Astrocyte (in vitro differentiated cells and primary cell): ENCODE data around the gene FCGR1A. TPM values are rescaled to one million over a fixed set of nuclear protein-coding genes. Genes with fewer than 3 reads are reported as not detected.
"Not testable (repeated sequence)": the region's sequence is repeated elsewhere in the genome, so short reads cannot be mapped to it uniquely, and the experiment has no call there.

ENCODE experiments used
- DNase-seq: peaks from one replicate; pipeline ENCODE4 v3.0.0-alpha.2; 2010; ENCODE audit warnings: low read depth
- FAIRE-seq: peaks from 2 replicates; lab custom pipeline; 2011; peaks lifted over from hg19 to GRCh38; lab: Jason Lieb, UNC
- H2AFZ ChIP-seq: 2 replicates; pipeline ENCODE4 v1.6.0; 2012; ENCODE audit warnings: low read depth, low read length, inconsistent platforms
- H3K27ac ChIP-seq: 2 replicates; pipeline ENCODE4 v1.5.1; 2011; ENCODE audit warnings: low read depth, low read length, inconsistent platforms
- H3K27me3 ChIP-seq: 2 replicates; pipeline ENCODE4 v1.6.0; 2011; ENCODE audit warnings: low read length, inconsistent platforms; ENCODE audit not compliant: insufficient read depth
- H3K36me3 ChIP-seq: 2 replicates; pipeline ENCODE4 v1.5.1; 2011; ENCODE audit warnings: low read length, inconsistent platforms; ENCODE audit not compliant: insufficient read depth
- H3K4me1 ChIP-seq: 2 replicates; pipeline ENCODE4 v1.5.1; 2011; ENCODE audit warnings: low read length, inconsistent platforms; ENCODE audit not compliant: insufficient read depth
- H3K4me2 ChIP-seq: 2 replicates; pipeline ENCODE4 v1.6.0; 2012; ENCODE audit warnings: low read length, inconsistent platforms
- H3K4me3 ChIP-seq: 2 replicates; pipeline ENCODE4 v1.5.1; 2011; ENCODE audit warnings: low read depth, mild to moderate bottlenecking, low read length, inconsistent platforms; ENCODE audit not compliant: insufficient read depth
- H3K79me2 ChIP-seq: 2 replicates; pipeline ENCODE4 v1.6.0; 2012; ENCODE audit warnings: mild to moderate bottlenecking, low read length, inconsistent platforms; ENCODE audit not compliant: insufficient read depth
- H3K9ac ChIP-seq: 2 replicates; pipeline ENCODE4 v1.6.0; 2012; ENCODE audit warnings: mild to moderate bottlenecking, low read length, inconsistent platforms
- H3K9me3 ChIP-seq: 2 replicates; pipeline ENCODE4 v1.5.1; 2012; ENCODE audit warnings: low read depth, mild to moderate bottlenecking, low read length, inconsistent platforms; ENCODE audit not compliant: insufficient read depth
- H4K20me1 ChIP-seq: 2 replicates; pipeline ENCODE4 v1.6.0; 2012; ENCODE audit warnings: low read length, inconsistent platforms; ENCODE audit not compliant: insufficient read depth
- H3K27ac Mint-ChIP-seq: one replicate; pipeline ENCODE4 v1.8.0; 2021; ENCODE audit warnings: mild to moderate bottlenecking, mixed read lengths; ENCODE audit not compliant: unreplicated experiment
- H3K27me3 Mint-ChIP-seq: one replicate; pipeline ENCODE4 v1.8.0; 2021; ENCODE audit warnings: low read depth, mixed read lengths; ENCODE audit not compliant: unreplicated experiment
- H3K36me3 Mint-ChIP-seq: one replicate; pipeline ENCODE4 v1.8.0; 2021; ENCODE audit warnings: low read depth, mixed read lengths; ENCODE audit not compliant: unreplicated experiment
- H3K4me1 Mint-ChIP-seq: one replicate; pipeline ENCODE4 v1.8.0; 2021; ENCODE audit warnings: low read depth, mixed read lengths; ENCODE audit not compliant: unreplicated experiment
- H3K4me3 Mint-ChIP-seq: one replicate; pipeline ENCODE4 v1.8.0; 2021; ENCODE audit warnings: mild to moderate bottlenecking, moderate library complexity, mixed read lengths; ENCODE audit not compliant: unreplicated experiment
- H3K9me3 Mint-ChIP-seq: one replicate; pipeline ENCODE4 v1.8.0; 2021; ENCODE audit warnings: mild to moderate bottlenecking, mixed read lengths; ENCODE audit not compliant: unreplicated experiment
- total RNA-seq: library from RNA; stranded (reverse); gene quantifications from 2 replicates; pipeline ENCODE4 v1.2.1, GENCODE V29; 2021

Gene FCGR1A
- total RNA-seq, 1 donor from 2014 or later, result not detected

DNA sequence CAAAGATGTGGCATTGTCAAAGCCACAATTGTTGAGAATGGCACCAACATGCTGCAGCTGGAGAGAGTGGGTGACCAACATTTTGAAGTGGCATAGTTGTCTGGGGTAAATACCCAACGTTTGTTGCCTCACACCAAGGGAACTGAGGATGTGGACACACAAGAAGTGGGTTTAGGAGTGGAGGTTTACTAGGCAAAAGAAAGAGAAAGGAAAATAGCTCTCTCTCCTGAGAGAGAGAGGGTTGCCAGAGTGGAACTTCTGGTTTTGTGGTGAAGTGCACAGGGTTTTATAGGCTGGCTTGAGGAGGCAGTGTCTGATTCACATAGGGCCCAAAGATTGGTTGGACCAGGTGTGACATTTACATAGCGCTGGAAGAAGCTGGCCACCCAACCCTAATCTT is 29.0 kb upstream of the FCGR1A start:
- not testable (repeated sequence) for H3K79me2 ChIP-seq, DNase-seq, H3K9ac ChIP-seq, H3K4me3 ChIP-seq, H3K9me3 Mint-ChIP-seq, H3K4me2 ChIP-seq, H3K27ac Mint-ChIP-seq, H2AFZ ChIP-seq, H3K4me1 Mint-ChIP-seq, H3K27me3 ChIP-seq, H4K20me1 ChIP-seq, H3K36me3 ChIP-seq, H3K9me3 ChIP-seq, H3K36me3 Mint-ChIP-seq, FAIRE-seq, H3K4me3 Mint-ChIP-seq, H3K4me1 ChIP-seq, H3K27ac ChIP-seq, H3K27me3 Mint-ChIP-seq

DNA sequence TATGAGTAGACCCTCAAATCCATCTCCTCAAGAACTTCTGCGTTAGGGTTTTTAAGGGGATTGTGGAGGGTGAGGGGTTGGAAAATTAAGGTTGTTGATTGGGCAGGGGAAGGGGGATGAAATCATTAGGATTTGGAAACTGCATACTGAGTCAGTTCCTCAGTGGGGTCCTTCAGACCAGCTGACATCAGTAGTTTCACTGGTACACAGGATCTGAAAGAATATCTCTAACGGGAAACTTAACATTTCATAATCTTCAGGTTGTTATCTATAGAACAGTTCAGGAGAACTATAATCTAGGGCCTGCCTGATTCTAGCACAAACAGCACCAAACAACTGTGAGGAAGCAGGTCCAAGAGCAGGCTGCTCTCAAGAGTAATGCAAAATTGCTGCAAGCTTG is 27.2 kb upstream of the FCGR1A start:
- H3K79me2 ChIP-seq, H3K27ac ChIP-seq, H3K9me3 Mint-ChIP-seq, H3K27me3 ChIP-seq, H4K20me1 ChIP-seq, H3K9me3 ChIP-seq, H3K27ac Mint-ChIP-seq, H3K4me3 ChIP-seq, H3K9ac ChIP-seq, FAIRE-seq, H2AFZ ChIP-seq, H3K36me3 Mint-ChIP-seq, H3K4me1 Mint-ChIP-seq, DNase-seq, H3K4me3 Mint-ChIP-seq, H3K36me3 ChIP-seq, H3K4me2 ChIP-seq, H3K27me3 Mint-ChIP-seq, H3K4me1 ChIP-seq: not testable (repeated sequence)

DNA sequence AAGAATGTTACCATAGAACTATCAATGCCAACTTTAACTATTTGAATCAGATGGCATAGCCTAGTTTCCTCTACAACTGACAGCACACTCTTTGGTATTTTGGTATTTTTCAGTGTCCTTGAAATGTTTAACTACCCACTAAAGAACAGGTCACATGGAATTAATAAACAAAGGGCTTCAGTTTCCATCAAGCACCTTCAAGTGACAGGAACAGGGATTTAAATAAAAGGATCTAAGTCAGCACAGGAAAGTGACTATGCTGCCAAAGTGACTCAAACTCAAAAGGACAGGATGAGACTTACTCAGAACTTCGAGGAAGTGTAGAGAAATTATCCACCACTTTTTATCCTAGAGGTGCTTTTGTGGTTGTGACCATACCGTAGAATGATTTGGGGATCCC is 20.2 kb upstream of the FCGR1A start:
- FAIRE-seq, H3K9ac ChIP-seq, H3K9me3 Mint-ChIP-seq: not testable (repeated sequence)

DNA sequence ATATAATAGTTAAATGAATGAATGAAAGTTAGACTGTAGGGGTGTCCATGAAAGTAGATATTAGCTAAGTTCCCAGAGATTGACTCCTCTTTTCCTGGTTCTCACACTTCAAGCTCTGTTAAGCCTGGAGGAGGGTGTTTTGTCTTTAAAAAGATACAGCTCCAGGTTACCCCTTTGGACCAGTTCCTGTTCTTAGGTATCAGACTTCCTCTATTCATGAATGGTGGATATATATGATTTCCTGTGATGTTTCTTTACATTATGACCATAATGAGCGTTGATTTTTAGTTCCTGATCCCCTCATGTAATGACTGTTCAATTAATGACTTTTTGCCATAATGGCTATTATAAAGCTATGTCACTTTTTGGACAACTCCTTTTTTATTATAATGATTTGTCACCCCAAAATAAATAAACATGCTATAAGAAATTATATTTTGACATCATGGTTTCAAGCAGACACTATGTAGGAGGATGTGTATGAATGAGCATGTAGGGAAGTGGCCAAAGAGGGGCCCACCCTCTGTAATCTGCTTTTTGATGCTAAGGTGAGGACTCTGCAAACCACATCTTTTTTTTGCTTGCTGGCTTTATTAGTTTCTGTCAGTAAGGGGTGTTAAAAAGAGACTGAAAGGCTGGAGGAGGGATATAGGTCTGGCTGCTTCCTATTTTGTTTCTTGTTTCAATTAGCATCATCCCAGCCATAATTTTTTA is 18.2 kb upstream of the FCGR1A start:
- H3K27me3 Mint-ChIP-seq, DNase-seq, H4K20me1 ChIP-seq, H3K27ac Mint-ChIP-seq, H3K27ac ChIP-seq, H3K36me3 ChIP-seq, FAIRE-seq, H3K4me3 ChIP-seq, H3K9me3 Mint-ChIP-seq, H3K9me3 ChIP-seq, H3K4me1 ChIP-seq, H2AFZ ChIP-seq, H3K4me1 Mint-ChIP-seq, H3K4me3 Mint-ChIP-seq, H3K79me2 ChIP-seq, H3K27me3 ChIP-seq, H3K36me3 Mint-ChIP-seq, H3K4me2 ChIP-seq, H3K9ac ChIP-seq: not testable (repeated sequence)

More for the DNA sequence above, 20.2 kb upstream of the FCGR1A start:
- not testable (repeated sequence) for H3K36me3 Mint-ChIP-seq, H3K27me3 Mint-ChIP-seq, H3K4me1 ChIP-seq, H3K27ac Mint-ChIP-seq, H3K36me3 ChIP-seq, H3K9me3 ChIP-seq, H2AFZ ChIP-seq, H3K4me3 ChIP-seq, H4K20me1 ChIP-seq, DNase-seq, H3K4me2 ChIP-seq, H3K79me2 ChIP-seq, H3K27me3 ChIP-seq, H3K27ac ChIP-seq, H3K4me3 Mint-ChIP-seq, H3K4me1 Mint-ChIP-seq

DNA sequence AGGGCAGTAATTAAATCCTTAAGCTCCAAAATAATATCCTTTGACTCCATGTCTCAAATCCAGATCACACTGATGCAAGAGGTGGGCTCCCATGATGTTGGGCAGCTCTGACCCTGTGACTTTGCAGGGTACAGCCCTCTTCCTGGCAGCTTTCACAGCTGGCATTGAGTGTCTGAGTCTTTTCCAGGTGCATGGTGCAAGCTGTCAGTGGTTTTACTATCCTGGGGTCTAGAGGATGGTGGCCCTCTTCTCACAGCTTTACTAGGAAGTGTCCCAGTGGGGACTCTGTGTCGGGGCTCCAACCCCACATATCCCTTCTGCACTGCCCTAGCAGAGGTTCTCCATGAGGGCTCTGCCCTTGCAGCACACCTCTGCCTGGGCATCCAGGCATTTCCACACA is 16.3 kb upstream of the FCGR1A start:
- FAIRE-seq, H2AFZ ChIP-seq, H3K9me3 Mint-ChIP-seq: not testable (repeated sequence)

DNA sequence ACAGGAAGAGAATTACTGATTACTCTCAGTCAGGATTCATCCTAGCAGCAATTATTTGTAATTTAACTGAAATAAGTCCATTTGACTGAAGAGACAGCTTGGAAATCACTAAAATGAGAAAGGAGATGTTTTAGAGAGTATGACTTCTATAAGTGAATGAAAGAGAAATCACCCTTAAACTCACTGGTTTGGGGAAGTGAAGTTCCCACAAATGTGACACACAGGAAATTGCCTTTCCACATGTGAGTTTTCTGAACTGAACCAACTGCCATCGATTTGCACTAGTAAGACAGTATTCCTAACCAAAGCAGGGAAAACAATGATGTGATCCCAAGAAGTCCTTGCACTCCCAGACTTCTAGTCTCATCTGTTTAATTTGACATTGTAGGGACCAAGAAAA is 13.3 kb upstream of the FCGR1A start:
- H3K4me1 Mint-ChIP-seq, H3K4me3 Mint-ChIP-seq, H3K4me3 ChIP-seq, H3K9me3 ChIP-seq, H3K27ac Mint-ChIP-seq, H3K27ac ChIP-seq, DNase-seq, H3K4me1 ChIP-seq, H3K27me3 ChIP-seq, H3K27me3 Mint-ChIP-seq, H3K79me2 ChIP-seq, H4K20me1 ChIP-seq, H3K36me3 Mint-ChIP-seq, H3K9me3 Mint-ChIP-seq, FAIRE-seq, H3K9ac ChIP-seq, H3K4me2 ChIP-seq, H3K36me3 ChIP-seq, H2AFZ ChIP-seq: not testable (repeated sequence)

More for the DNA sequence above, 16.3 kb upstream of the FCGR1A start:
- not testable (repeated sequence) for H3K36me3 ChIP-seq, H3K4me3 Mint-ChIP-seq, H4K20me1 ChIP-seq, H3K27ac Mint-ChIP-seq, H3K27me3 Mint-ChIP-seq, H3K4me3 ChIP-seq, H3K27ac ChIP-seq, H3K36me3 Mint-ChIP-seq, H3K4me1 ChIP-seq, H3K79me2 ChIP-seq, H3K4me1 Mint-ChIP-seq, H3K9me3 ChIP-seq, H3K9ac ChIP-seq, H3K27me3 ChIP-seq, H3K4me2 ChIP-seq, DNase-seq
